Measurements from ENCODE around the gene MIB1. TPM values are rescaled to one million over a fixed set of nuclear protein-coding genes. Genes with fewer than 3 reads are reported as not detected.

MIB1 gene
- total and polyA plus RNA-seq, 2 experiments from 2014 or later: 8.9 to 46.8 TPM

GRCh38 chr18:21831413-21831831, 90.8 kb downstream of the MIB1 start:
- DNase-seq (ENCODE audit: low read depth in 1 of 2, low spot score in 1 of 2): peak; percentile 19 to 96
- peak overlapping the region; percentile 96 for H3K27ac ChIP-seq
- H3K36me3 ChIP-seq: peaks cover 9% of the 10 kb centered on the region
- no peak for TF ChIP-seq CTCF (IDR thresholded peaks at IDR 0.05; ENCODE audit: low read depth, low read length)
- peaks cover 44% of the 10 kb centered on the region for H3K4me1 ChIP-seq (ENCODE audit: low read depth)
- H3K4me3 ChIP-seq: peak overlapping the region; percentile 56
- no peaks in the 10 kb centered on the region for H3K9me3 ChIP-seq (ENCODE audit: low read depth)
- H3K27me3 ChIP-seq: no peaks in the 10 kb centered on the region

- H3K9me3 ChIP-seq (ENCODE audit: low read depth): no peaks in the 10 kb centered on the region
- H3K4me3 ChIP-seq: no peak overlapping the region
- TF ChIP-seq CTCF (IDR thresholded peaks at IDR 0.05; ENCODE audit: low read depth, low read length): no peak
- peaks cover 34% of the 10 kb centered on the region for H3K4me1 ChIP-seq (ENCODE audit: low read depth)
- no peaks in the 10 kb centered on the region for H3K27me3 ChIP-seq
- DNase-seq (ENCODE audit: low read depth in 1 of 2, low spot score in 1 of 2): peak; percentile 7 to 59
- H3K27ac ChIP-seq: peak overlapping the region; percentile 96
- H3K36me3 ChIP-seq: peaks cover 6% of the 10 kb centered on the region
These were observed 93.2 kb downstream of the MIB1 start for GRCh38 chr18:21833604-21834298.

- Histone ChIP-seq H3K9me3 (ENCODE audit: low read depth) (no peaks in the 10 kb centered on the region), H3K4me3 (no peak overlapping the region), H3K27me3 (no peaks in the 10 kb centered on the region), H3K4me1 (ENCODE audit: low read depth) (peaks cover 34% of the 10 kb centered on the region), H3K36me3 (peaks cover 4% of the 10 kb centered on the region), H3K27ac (peak overlapping the region; percentile 96)
- TF ChIP-seq CTCF (IDR thresholded peaks at IDR 0.05; ENCODE audit: low read depth, low read length): no peak
- peak; percentile 13 to 22 for DNase-seq (ENCODE audit: low read depth in 1 of 2, low spot score in 1 of 2)
These were observed 93.7 kb downstream of the MIB1 start for GRCh38 chr18:21834299-21834660.

GRCh38 chr18:21841570-21841969, 101.0 kb downstream of the MIB1 start:
- TF ChIP-seq CTCF (IDR thresholded peaks at IDR 0.05; ENCODE audit: low read depth, low read length): no peak
- Histone ChIP-seq H3K27me3 (no peaks in the 10 kb centered on the region), H3K9me3 (ENCODE audit: low read depth) (no peaks in the 10 kb centered on the region), H3K4me1 (ENCODE audit: low read depth) (no peaks in the 10 kb centered on the region), H3K36me3 (peaks cover 29% of the 10 kb centered on the region), H3K4me3 (no peak overlapping the region), H3K27ac (no peak overlapping the region)
- DNase-seq (ENCODE audit: low read depth in 1 of 2, low spot score in 1 of 2): no peak

- Histone ChIP-seq H3K4me1 (ENCODE audit: low read depth) (no peaks in the 10 kb centered on the region), H3K27ac (peak overlapping the region; percentile 17), H3K4me3 (no peak overlapping the region), H3K27me3 (no peaks in the 10 kb centered on the region), H3K36me3 (peaks cover 29% of the 10 kb centered on the region), H3K9me3 (ENCODE audit: low read depth) (no peaks in the 10 kb centered on the region)
- DNase-seq (ENCODE audit: low read depth in 1 of 2, low spot score in 1 of 2): no peak
- TF ChIP-seq CTCF (IDR thresholded peaks at IDR 0.05; ENCODE audit: low read depth, low read length): no peak
These were observed 102.7 kb downstream of the MIB1 start for GRCh38 chr18:21843341-21843740.

Data from cardiac muscle cell (in vitro differentiated cells and primary cell).